HG02763 (cell line): ENCODE measurements around the gene B4GALNT1.
A peak's percentile ranks its signal among the peaks of the same experiment; 100 is the strongest.
"Not testable (repeated sequence)": the region's sequence is repeated elsewhere in the genome, so short reads cannot be mapped to it uniquely, and the experiment has no call there.

ENCODE experiments used
- ATAC-seq: cut with Tn5 transposase; IDR thresholded peaks from one replicate; pipeline ENCODE4 v1.9.1; 2021; ENCODE audit warnings: mild to moderate bottlenecking, moderate library complexity; ENCODE audit not compliant: unreplicated experiment

Gene B4GALNT1

DNA sequence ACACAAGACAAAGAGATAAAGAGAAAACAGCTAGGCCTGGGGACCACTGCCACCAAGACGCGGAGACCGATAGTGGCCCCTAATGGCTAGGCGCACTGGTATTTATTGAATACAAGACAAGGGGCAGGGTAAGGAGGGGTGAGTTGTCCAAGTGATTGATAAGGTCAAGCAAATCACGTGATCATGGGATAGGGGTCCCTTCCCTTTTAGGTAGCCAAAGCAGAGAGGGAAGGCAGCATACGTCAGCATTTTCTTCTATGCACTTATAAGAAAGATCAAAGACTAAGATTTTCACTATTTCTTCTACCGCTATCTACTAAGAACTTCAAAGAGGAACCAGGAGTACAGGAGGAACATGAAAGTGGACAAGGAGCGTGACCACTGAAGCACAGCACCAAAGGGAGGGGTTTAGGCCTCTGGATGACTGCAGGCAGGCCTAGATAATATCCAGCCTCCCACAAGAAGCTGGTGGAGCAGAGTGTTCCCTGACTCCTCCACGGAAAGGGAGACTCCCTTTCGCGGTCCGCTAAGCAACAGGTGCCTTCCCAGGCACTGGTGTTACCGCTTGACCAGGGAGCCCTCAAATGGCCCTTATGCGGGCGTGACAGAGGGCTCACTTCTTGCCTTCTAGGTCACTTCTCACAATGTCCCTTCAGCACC, 43.9 kb downstream of the B4GALNT1 start:
- ATAC-seq, result not testable (repeated sequence)

DNA sequence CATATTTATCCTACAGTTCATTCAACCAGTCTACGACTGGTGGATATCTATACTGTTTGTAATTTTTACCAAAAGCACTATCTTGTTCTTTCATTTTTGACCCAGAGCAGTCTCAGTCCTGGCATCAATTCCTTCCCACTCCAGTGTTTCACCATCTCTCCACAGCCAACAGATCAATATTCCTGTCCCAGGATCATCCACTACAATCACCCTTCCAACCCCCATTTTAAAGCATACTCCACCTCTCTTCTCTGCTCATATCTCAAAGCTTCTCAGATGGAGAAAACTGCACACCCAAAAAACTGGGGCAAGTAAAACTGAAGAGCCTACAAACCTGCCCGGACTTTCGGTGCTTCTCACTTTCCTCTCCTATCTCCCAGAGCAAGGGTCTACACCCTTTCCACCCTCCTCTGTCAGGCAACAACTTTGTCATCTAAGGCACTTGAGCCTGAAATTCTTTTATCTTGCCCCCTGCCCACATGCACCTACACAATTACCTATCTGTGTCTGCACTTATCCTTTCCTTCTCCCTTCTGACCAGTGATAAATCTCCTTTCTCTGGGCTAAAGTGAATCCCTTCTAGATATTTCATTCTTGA, 46.1 kb downstream of the B4GALNT1 start:
- no peak for ATAC-seq

DNA sequence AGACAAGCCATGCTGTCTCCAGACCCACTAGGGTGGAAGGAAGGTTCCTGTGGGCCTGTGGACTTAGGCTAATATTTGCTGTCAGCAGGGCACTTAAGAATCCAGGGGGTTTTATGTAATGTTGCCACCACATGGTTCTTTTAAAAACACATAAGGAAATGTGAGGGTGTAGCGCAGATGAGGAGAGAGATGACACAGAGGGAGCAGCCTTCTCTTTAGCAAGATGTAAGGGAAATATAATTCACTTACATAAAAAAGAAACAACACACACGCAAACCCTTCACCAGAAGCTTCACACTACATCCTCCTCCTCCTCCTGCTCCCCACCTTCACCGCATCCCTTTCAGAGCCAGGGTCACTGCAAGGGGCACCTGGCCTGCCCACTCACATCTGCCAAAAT, 46.9 kb downstream of the B4GALNT1 start:
- ATAC-seq, result no peak

DNA sequence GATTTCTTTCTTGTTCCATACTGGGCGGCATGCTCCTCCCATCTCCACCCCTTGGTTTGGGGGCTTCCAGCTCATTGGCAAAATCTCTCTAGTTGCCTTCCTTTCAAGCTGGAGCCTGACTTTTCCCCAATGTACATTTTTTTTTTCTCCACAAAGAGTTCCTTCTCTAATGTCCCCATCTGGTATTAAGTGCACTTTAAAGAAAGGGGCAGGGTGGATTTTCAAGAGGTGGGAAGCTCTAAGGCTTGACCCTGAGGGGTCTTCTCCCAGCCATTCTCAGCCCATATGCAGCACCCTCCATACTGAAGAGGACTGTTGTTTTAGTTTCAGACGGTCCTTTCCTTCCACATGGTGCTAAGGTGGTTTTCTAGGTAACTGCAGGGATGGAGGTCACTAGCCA, 47.8 kb downstream of the B4GALNT1 start:
- ATAC-seq, result no peak

DNA sequence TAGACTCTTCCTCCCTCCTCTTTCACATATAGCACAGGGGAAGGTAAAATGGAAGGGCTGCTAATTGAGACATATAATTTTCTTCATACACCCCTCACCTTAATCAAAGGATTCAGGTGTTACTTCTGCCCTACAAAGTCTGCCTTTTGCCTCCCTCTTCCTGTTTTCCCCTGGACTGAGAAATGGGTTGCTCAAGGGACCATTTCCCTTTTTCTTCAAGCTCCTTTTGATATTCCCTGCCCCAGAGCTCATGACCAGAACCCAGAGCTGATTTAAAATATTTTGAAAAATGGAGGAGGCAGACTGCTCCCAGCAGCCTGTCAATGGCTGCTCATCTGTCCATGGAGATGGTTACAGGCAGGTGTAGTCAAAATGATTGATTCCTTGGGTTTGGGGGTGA, 48.3 kb downstream of the B4GALNT1 start:
- ATAC-seq, result no peak

DNA sequence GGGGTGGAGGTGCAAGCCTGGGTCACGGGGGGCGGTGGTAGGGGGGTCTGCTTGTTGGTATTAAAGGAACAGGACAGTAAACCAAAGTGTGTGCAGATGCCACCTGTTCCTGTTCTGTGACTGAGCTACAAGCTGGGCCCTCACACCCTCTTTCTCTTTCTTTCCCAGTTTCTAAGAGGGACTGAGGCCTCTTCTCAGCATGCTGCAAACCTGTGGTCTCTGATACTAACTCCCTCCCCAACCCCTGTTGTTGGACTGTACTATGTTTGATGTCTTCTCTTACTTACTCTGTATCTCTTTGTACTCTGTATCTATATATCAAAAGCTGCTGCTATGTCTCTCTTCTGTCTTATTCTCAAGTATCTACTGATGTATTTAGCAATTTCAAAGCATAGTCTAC, 49.0 kb downstream of the B4GALNT1 start:
- ATAC-seq, result no peak

DNA sequence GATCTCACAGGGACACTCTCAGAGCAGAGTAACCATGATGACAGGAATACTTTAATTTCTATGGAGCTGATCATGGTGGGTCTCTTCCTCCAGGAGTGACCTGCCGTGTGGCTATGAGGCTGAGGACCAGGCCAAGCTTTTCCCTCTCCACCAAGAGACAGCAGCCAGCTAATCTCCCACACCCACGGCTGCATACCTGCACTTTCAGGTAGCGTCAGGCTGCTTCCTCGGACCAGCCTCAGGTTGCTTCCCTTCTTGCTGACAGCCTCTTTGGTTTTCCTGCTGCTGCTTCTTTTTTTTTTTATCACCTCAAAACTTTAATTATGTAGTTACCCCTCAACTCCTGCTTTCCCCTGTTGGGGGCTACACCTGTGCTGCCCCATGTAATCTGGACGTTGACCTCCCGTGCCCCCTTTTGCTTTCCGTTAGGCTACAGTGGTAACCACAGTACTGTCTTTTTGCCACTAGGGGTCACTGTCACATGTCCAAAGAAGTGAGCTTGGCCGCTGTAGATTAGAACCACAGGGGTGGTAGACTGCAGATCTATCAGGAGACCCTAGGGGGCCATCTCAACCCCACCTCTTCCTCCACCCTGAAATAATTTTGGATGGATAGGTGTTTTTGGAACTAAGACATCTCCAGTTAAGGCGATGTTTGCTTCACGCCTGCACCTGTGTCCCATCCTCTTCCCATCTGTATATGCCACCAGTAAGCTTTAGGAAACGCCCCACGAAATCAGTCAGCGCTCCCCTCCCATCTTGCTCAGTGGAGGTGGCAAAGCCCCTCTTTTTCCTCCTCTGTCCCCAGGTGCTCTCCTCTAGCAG, 49.8 kb downstream of the B4GALNT1 start:
- peak; percentile 93 for ATAC-seq

DNA sequence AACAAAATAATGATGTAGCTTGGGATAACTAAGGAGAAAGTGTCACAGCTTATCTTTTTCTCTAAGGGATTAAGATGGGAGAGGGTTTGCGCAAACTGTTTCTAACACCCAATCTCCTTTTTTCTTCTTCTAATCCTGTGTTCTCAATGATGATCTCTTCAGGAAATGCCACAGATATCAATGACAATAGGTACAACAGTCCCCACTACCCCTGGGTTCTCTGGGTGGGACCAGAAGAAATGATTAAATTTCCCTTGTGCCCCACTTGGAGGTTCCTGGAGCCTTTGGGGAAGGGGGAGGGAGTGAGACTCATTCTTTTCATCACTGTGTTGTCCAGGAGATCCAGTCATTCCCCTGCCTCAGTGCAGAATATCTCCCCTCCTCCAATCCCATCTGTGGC, 50.6 kb downstream of the B4GALNT1 start:
- ATAC-seq, result no peak

DNA sequence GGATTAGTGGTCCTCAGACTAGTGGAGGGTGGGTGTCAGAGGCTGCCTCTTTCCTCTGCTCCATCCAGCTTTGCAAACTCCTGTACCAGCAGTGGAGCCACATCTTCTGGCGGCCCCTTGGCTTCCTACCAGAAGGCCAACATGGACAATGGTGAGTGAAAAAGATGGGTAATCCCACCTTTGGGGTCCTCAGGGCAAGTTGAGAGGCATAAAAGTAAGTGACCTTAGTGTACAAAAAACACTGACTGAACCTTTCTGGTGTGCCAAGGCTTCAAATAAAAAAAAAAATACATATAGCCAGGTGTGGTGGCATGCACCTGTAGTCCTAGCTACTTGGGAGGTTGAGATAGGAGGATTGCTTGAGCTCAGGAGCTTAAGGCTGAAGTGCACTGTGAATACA, 51.2 kb downstream of the B4GALNT1 start:
- no peak for ATAC-seq

DNA sequence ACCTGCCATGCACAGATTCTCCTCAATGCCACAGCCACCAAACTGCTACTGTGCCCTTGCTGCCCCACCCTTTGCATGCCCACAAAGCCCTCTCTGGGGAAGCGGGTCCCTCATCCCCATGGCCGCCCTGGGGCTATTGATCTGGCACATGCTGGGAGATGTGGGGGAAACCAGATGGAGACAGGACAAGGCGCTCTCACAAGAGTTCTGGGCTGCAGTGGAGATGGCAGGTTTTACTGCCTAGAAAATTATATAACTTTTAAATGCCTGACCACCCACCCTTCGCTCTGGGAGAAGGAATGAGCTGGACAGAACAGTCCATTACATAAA, 52.6 kb downstream of the B4GALNT1 start:
- no peak for ATAC-seq

DNA sequence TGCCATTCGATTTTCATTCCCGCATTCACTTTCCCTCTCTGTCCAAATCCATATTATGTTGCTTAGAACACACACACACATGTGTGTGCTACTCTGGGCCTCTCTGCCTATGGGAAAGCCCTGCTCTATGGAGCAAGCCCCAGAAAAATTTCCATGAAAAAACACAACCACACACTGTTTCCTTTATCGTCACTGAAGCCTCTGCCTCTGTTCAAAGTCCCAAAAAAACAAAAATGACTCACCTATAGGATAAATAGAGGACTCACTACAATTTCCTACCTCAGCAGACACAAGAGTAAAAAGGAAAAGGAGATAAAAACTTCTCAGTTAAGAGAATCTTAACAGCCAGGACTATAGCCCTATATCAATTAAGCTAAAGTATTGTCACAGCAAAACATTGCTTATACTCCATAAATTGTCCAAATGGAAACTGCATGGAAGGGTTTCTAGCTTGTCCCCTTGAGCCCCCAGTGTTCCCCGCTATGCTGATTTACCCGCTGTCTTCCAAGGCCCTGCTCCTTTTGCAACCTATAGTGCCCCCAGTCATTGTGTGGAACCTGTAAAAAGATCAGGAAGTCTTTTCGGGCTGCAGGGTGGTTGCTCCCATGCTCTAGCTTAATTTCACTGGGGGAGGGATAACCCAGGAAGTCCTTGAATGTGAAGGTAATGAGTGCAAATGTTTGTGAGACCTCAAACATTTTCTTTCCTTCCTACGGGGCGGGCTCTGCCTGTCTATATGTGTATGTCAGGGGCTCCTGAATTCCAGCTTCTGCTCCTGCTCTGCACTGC, 53.1 kb downstream of the B4GALNT1 start:
- ATAC-seq, result no peak

DNA sequence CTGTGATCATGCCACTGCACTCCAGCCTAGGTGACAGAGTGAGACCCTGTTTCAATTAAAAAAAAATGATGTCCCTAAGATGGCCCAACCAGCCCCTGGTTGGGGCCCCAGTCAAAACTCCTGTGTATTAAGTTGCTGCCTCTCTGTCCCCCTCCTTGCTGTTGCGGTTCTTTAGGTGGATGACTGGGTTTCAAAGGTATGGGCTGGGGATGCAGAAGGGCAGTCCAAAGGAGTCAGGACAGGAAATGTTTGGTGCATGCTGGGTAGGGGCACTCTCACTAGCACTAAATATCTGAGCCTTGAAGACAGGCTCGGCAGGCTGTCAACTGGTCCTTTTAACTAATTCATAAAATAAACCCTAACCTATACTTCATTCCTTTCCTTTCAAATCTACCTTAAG, 54.0 kb downstream of the B4GALNT1 start:
- ATAC-seq, result no peak

DNA sequence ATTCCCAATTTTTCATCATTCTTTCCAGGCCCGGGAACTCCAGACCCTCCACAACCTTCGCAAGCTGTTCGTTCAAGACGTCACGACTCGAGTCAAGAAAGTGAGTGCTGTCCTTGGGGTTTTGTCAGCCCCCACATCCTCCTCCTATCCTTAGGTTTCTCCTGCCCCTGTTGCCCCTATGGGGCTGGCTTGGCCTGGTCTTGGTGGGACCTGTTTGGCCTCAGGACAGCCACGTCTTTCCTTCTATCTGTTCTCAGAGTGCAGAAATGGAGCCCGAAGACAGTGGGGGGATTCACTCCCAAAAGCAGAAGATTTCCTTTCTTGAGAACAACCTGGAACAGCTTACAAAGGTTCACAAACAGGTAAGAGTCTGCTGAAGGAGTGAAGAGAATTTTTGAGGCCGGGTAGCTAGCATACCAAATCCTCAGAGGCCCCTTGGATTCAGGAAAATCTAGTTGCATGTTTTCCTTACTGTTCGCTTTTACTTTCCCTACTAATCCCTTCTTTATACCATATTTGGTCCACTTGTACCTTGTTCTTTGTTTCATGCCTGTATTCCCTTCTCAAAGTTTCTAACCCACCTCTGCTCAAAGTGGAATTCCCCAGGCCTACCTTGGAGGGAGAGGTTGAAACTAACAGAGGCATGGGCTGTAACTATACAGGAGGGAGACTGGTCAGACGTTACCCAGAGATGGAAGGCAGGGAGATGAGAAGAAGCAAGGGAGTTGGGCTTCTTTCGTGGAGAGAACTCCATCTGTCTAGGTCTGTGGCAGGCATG, 54.8 kb downstream of the B4GALNT1 start:
- no peak for ATAC-seq

DNA sequence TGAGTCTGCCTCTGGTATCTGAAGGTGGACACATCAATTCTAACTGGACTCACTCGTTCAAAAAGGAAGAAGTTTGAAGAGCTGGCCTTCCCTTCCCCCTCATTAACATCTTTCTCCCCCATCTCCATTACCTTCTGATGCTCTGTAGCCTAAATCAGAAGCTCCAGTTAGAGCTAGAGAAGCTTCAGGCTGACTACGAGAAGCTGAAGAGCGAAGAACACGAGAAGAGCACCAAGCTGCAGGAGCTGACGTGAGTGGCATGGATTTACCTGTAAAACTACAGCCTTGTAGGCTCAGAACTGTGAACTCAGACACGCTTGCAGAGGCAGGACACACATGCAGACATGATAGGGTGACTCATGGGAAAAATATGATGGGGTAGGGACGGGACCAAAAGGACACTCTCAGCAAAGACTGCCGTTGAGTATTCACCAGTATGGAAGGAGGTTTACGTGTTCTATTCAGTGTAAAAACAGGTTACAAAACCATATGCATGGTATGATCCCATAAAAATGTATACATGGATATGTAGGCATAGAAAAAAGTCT, 56.3 kb downstream of the B4GALNT1 start:
- no peak for ATAC-seq
